GM19099 (cell line): ENCODE measurements around the gene SLC1A4.

ENCODE experiments used
- POLR2A ChIP-seq: IDR thresholded peaks from 3 replicates; pipeline ENCODE4 v1.6.1; 2011; ENCODE audit warnings: low read depth; ENCODE audit not compliant: insufficient read length; ENCODE audit errors: extremely low read depth

The SLC1A4 gene

GRCh38 chr2:65026154-65026553, 37.0 kb downstream of the SLC1A4 start:
- no peak for TF ChIP-seq POLR2A

- TF ChIP-seq POLR2A = no peak
These were observed 37.7 kb downstream of the SLC1A4 start for GRCh38 chr2:65026704-65027464.

- no peak for TF ChIP-seq POLR2A
These were observed 38.5 kb downstream of the SLC1A4 start for GRCh38 chr2:65027616-65028244.

GRCh38 chr2:65030476-65031332, 41.5 kb downstream of the SLC1A4 start:
- no peak for TF ChIP-seq POLR2A

- TF ChIP-seq POLR2A = no peak
These were observed 42.3 kb downstream of the SLC1A4 start for GRCh38 chr2:65031341-65032018.

- TF ChIP-seq POLR2A = no peak
These were observed 43.1 kb downstream of the SLC1A4 start for GRCh38 chr2:65032019-65032975.

GRCh38 chr2:65033178-65033577, 44.0 kb downstream of the SLC1A4 start:
- no peak for TF ChIP-seq POLR2A

GRCh38 chr2:65035351-65035943, 46.2 kb downstream of the SLC1A4 start:
- no peak for TF ChIP-seq POLR2A

GRCh38 chr2:65037178-65037577, 48.0 kb downstream of the SLC1A4 start:
- no peak for TF ChIP-seq POLR2A

- no peak for TF ChIP-seq POLR2A
These were observed 50.4 kb downstream of the SLC1A4 start for GRCh38 chr2:65039640-65040039.

- TF ChIP-seq POLR2A = no peak
These were observed 51.4 kb downstream of the SLC1A4 start for GRCh38 chr2:65040400-65041261.

- TF ChIP-seq POLR2A = no peak
These were observed 53.8 kb downstream of the SLC1A4 start for GRCh38 chr2:65043001-65043400.
